HFFc6 (cell line): Measurements from ENCODE around the gene ITFG1. TPM values are rescaled to one million over a fixed set of nuclear protein-coding genes. Genes with fewer than 3 reads are reported as not detected.
A peak's percentile ranks its signal among the peaks of the same experiment; 100 is the strongest.
"Not testable (repeated sequence)": the region's sequence is repeated elsewhere in the genome, so short reads cannot be mapped to it uniquely, and the experiment has no call there.

ENCODE experiments used
- DNase-seq: peaks from one replicate; pipeline ENCODE4 v3.0.0-alpha.2; 2018
- H3K27ac Mint-ChIP-seq: 2 replicates; pipeline ENCODE4 v1.8.0; 2020; ENCODE audit warnings: mild to moderate bottlenecking, mixed read lengths
- H3K27me3 Mint-ChIP-seq: 2 replicates; pipeline ENCODE4 v1.8.0; 2021; ENCODE audit warnings: mild to moderate bottlenecking, moderate library complexity, mixed read lengths; ENCODE audit not compliant: insufficient read depth
- H3K36me3 Mint-ChIP-seq: 2 replicates; pipeline ENCODE4 v1.8.0; 2021; ENCODE audit warnings: low read depth, mixed read lengths
- H3K4me1 Mint-ChIP-seq: 2 replicates; pipeline ENCODE4 v1.8.0; 2020; ENCODE audit warnings: low read depth, mixed read lengths
- H3K4me3 Mint-ChIP-seq: 2 replicates; pipeline ENCODE4 v1.8.0; 2020; ENCODE audit warnings: mild to moderate bottlenecking, moderate library complexity, mixed read lengths
- H3K9me3 Mint-ChIP-seq: 2 replicates; pipeline ENCODE4 v1.8.0; 2020; ENCODE audit warnings: mild to moderate bottlenecking, mixed read lengths
- CTCF ChIP-seq: fragments of 200-600 bp; sonication (generic); IDR thresholded peaks from 2 replicates; pipeline ENCODE4 v1.5.0; 2021; ENCODE audit warnings: antibody characterized with exemption, mild to moderate bottlenecking
- total RNA-seq, 6 experiments: library from RNA; stranded (reverse); fragmentation: NEBNext Ultra II Directional; extraction: Animal tissue kit (Norgen Biotek cat#: 25700); gene quantifications; 2 replicates in 1 of 6; 3 replicates in 5 of 6; pipeline ENCODE4 v1.2.3, GENCODE V29; 2021

ITFG1 gene
- total RNA-seq, 6 experiments from 2014 or later, result 65.4 to 96.9 (median 79.4) TPM

GRCh38 chr16:47370536-47370935 is 90.3 kb downstream of the ITFG1 start:
- H3K36me3 Mint-ChIP-seq, result peaks cover 28% of the 10 kb centered on the region
- no peak overlapping the region for H3K4me3 Mint-ChIP-seq
- no peaks in the 10 kb centered on the region for H3K9me3 Mint-ChIP-seq
- no peak overlapping the region for H3K27ac Mint-ChIP-seq
- DNase-seq, result no peak
- TF ChIP-seq CTCF, result no peak
- H3K4me1 Mint-ChIP-seq, result peaks cover 6% of the 10 kb centered on the region; the same call in 1 of the 2 replicates
- H3K27me3 Mint-ChIP-seq, result no peaks in the 10 kb centered on the region; the same call in 1 of the 2 replicates

DNA sequence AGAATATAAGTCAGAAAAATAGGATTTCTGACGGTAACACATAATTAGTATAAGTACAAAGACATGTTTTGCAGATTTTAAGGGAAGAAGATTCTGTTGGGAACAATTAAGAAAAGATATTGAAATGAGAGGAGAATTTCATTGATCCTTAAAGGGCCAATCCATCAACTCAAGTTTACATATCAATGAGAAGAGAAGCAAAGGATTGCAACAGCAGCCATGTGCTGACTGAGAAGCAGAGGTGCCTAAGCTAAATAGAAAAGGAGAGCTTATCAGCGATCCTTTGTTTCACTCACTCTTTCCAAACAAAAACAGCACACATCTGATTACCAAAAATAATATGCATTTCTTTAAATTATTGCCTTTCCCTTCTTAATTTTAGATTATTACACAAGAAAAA is 94.6 kb downstream of the ITFG1 start:
- no peak for TF ChIP-seq CTCF
- DNase-seq, result no peak
- H3K27me3 Mint-ChIP-seq, result no peaks in the 10 kb centered on the region; the same call in 1 of the 2 replicates
- H3K4me1 Mint-ChIP-seq, result no peaks in the 10 kb centered on the region
- no peaks in the 10 kb centered on the region for H3K9me3 Mint-ChIP-seq
- no peak overlapping the region for H3K4me3 Mint-ChIP-seq
- no peak overlapping the region for H3K27ac Mint-ChIP-seq
- peaks cover 18% of the 10 kb centered on the region for H3K36me3 Mint-ChIP-seq

- Mint-ChIP-seq H3K9me3 (no peaks in the 10 kb centered on the region), H3K27me3 (no peaks in the 10 kb centered on the region), H3K36me3 (peaks cover 7% of the 10 kb centered on the region; the same call in 1 of the 2 replicates), H3K4me1 (peaks cover 10% of the 10 kb centered on the region), H3K27ac (no peak overlapping the region), H3K4me3 (no peak overlapping the region)
- TF ChIP-seq CTCF, result no peak
- no peak for DNase-seq
These were observed 97.1 kb downstream of the ITFG1 start for GRCh38 chr16:47363761-47364160.

- Mint-ChIP-seq H3K4me1 (peaks cover 19% of the 10 kb centered on the region), H3K36me3 (peaks cover 14% of the 10 kb centered on the region; the same call in 1 of the 2 replicates), H3K27me3 (peaks cover 2% of the 10 kb centered on the region), H3K9me3 (no peaks in the 10 kb centered on the region), H3K4me3 (no peak overlapping the region), H3K27ac (no peak overlapping the region; the same call in 1 of the 2 replicates)
- TF ChIP-seq CTCF, result no peak
- DNase-seq, result no peak
These were observed 101.4 kb downstream of the ITFG1 start for GRCh38 chr16:47359478-47359877.

DNA sequence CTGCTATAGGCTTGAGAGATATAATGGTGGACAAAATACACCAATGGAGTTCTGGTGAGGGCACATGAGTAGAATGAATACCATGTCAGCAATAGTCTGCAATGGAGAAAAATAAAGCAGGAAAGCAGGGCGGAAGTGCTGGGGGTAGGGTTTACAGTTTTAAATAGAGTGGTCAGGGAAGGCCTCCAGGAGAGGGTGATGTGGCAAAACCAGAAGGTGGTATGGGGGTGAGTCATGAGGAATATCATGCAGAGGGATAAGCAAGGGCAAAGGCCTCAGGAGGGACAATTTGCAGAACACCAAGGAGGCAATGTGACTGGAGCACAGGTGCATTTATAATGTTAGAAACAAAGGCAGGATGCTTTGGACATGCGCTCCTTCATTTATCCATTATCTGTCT is 102.0 kb downstream of the ITFG1 start:
- Mint-ChIP-seq H3K27ac (no peak overlapping the region), H3K4me3 (no peak overlapping the region), H3K9me3 (0 out of 2 replicates have a peak, but pooled peaks cover 4% of the 10 kb centered on the region), H3K36me3 (peaks cover 19% of the 10 kb centered on the region), H3K27me3 (peaks cover 2% of the 10 kb centered on the region), H3K4me1 (peaks cover 19% of the 10 kb centered on the region)
- peak; percentile 10 for DNase-seq
- TF ChIP-seq CTCF, result no peak

DNA sequence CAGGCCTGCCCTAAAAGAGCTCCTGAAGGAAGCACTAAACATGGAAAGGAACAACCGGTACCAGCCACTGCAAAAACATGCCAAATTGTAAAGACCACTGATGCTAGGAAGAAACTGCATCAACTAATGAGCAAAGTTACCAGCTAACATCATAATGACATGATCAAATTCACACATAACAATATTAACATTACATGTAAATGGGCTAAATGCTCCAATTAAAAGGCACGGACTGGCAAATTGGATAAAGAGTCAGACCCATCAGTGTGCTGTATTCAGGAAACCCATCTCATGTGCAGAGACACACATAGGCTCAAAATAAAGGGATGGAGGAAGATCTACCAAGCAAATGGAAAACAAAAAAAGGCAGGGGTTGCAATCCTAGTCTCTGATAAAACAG is 111.8 kb downstream of the ITFG1 start:
- peaks cover 57% of the 10 kb centered on the region for H3K36me3 Mint-ChIP-seq

DNA sequence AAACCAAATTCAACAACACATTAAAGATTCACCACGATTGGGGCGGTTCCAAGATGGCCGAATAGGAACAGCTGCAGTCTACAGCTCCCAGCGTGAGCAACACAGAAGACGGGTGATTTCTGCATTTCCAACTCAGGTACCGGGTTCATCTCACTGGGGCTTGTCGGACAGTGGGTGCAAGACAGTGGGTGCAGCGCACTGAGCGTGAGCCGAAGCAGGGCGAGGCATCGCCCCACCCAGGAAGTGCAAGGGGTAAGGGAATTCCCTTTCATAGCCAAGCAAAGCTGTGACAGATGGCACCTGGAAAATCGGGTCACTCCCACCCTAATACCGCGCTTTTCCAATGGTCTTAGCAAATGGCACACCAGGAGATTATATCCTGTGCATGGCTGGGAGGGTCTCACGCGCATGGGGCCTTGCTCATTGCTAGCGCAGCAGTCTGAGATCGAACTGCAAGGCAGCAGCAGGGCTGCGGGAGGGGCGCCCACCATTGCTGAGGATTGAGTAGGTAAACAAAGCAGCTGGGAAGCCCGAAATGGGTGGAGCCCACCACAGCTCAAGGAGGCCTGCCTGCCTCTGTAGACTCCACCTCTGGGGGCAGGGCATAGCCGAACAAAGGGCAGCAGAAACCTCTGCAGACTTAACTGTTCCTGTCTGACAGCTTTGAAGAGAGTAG is 113.7 kb downstream of the ITFG1 start:
- Mint-ChIP-seq H3K9me3 (peaks cover 33% of the 10 kb centered on the region), H3K36me3 (peaks cover 40% of the 10 kb centered on the region)
- DNase-seq, H3K4me3 Mint-ChIP-seq, H3K27me3 Mint-ChIP-seq, H3K27ac Mint-ChIP-seq, H3K4me1 Mint-ChIP-seq: not testable (repeated sequence)

More for the DNA sequence above, 111.8 kb downstream of the ITFG1 start:
- not testable (repeated sequence) for H3K4me1 Mint-ChIP-seq, H3K4me3 Mint-ChIP-seq, H3K27ac Mint-ChIP-seq, DNase-seq, H3K27me3 Mint-ChIP-seq
- peaks cover 37% of the 10 kb centered on the region for H3K9me3 Mint-ChIP-seq
